ENCODE results near the gene PPP3CA. TPM values are rescaled to one million over a fixed set of nuclear protein-coding genes. Genes with fewer than 3 reads are reported as not detected.

The PPP3CA gene
- total and polyA plus RNA-seq, 2 of the 13 experiments (the other 11 are each of a cell fraction or from before 2014, with no cell fraction given), result 4.8 to 13.2 TPM

DNA sequence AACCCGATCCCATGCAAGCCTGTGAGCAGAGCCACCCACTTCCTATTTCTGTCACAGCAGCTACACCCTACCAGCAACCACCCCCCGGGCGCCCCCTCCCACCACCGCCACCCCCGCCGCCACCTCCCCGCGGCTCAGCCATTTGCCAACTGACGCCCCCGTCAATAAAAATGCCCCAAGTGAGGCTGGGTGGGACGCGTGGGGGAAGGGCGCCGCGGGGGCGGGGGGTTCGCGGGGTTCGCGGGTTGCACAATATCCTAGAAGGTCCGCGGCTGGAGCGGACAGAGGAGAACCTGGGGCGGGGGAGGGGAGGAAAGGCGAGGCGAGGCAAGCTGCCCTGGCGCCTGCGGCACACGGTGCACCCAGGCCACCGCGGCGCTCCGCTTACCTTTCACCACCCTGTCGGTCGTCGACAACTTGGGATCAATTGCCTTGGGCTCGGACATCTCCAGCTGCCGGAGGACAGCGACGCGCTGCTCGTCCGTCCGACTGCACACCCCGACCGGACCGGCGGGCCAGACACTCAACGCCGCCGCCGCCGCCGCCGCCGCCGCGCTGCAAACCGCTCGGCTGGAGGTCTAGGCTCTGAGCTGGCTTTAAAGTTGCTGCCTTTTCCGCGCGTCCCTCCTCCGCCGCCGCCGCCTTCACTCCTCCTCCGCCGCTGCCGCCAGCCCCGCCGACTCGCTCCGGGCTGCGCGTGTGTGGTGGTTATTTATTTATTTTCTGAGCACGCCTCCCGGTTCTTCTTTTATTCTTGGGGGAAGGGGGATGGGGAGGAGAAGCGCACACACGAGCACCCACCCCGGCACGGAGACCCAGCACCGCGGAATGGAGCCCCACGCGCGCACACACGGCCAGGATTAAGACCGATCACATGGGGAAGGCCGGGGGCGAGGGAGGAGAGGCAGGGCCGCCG, 717 bp downstream of the PPP3CA start (continued):
- no peak for TF ChIP-seq ZNF670 (CRISPR knock-in tag; IDR thresholded peaks at IDR 0.05; ENCODE audit: borderline replicate concordance)
- no peak for TF ChIP-seq ZNF317 (CRISPR knock-in tag; IDR thresholded peaks at IDR 0.05)
- TF ChIP-seq ZNF24 (IDR thresholded peaks at IDR 0.05), result no peak
- TF ChIP-seq POLR2AphosphoS2 (IDR thresholded peaks at IDR 0.05; ENCODE audit: low read depth, low read length), result no peak
- TF ChIP-seq, protein P1, sequence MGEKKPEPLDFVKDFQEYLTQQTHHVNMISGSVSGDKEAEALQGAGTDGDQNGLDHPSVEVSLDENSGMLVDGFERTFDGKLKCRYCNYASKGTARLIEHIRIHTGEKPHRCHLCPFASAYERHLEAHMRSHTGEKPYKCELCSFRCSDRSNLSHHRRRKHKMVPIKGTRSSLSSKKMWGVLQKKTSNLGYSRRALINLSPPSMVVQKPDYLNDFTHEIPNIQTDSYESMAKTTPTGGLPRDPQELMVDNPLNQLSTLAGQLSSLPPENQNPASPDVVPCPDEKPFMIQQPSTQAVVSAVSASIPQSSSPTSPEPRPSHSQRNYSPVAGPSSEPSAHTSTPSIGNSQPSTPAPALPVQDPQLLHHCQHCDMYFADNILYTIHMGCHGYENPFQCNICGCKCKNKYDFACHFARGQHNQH (CRISPR knock-in tag; IDR thresholded peaks at IDR 0.05), result no peak
- no peak for TF ChIP-seq ZNF230 (CRISPR knock-in tag; IDR thresholded peaks at IDR 0.05)
- TF ChIP-seq MAFF (IDR thresholded peaks at IDR 0.05; ENCODE audit: low read depth, low read length), result no peak
- TF ChIP-seq, protein P2, sequence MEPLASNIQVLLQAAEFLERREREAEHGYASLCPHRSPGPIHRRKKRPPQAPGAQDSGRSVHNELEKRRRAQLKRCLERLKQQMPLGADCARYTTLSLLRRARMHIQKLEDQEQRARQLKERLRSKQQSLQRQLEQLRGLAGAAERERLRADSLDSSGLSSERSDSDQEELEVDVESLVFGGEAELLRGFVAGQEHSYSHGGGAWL (CRISPR knock-in tag; IDR thresholded peaks at IDR 0.05), result peak; percentile 19; the same call in 1 of the 2 replicates
- no peak; the same call in 1 of the 2 replicates for TF ChIP-seq EED (CRISPR knock-in tag; IDR thresholded peaks at IDR 0.05)
- TF ChIP-seq, protein P3, sequence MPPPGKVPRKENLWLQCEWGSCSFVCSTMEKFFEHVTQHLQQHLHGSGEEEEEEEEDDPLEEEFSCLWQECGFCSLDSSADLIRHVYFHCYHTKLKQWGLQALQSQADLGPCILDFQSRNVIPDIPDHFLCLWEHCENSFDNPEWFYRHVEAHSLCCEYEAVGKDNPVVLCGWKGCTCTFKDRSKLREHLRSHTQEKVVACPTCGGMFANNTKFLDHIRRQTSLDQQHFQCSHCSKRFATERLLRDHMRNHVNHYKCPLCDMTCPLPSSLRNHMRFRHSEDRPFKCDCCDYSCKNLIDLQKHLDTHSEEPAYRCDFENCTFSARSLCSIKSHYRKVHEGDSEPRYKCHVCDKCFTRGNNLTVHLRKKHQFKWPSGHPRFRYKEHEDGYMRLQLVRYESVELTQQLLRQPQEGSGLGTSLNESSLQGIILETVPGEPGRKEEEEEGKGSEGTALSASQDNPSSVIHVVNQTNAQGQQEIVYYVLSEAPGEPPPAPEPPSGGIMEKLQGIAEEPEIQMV (CRISPR knock-in tag; IDR thresholded peaks at IDR 0.05; ENCODE audit: low read depth), result no peak
- TF ChIP-seq, protein P4, sequence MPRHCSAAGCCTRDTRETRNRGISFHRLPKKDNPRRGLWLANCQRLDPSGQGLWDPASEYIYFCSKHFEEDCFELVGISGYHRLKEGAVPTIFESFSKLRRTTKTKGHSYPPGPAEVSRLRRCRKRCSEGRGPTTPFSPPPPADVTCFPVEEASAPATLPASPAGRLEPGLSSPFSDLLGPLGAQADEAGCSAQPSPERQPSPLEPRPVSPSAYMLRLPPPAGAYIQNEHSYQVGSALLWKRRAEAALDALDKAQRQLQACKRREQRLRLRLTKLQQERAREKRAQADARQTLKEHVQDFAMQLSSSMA (CRISPR knock-in tag; IDR thresholded peaks at IDR 0.05), result no peak
- TF ChIP-seq ZNF451 (CRISPR knock-in tag; IDR thresholded peaks at IDR 0.05), result no peak
- TF ChIP-seq SOX6 (IDR thresholded peaks at IDR 0.05), result no peak
- peak; percentile 34; the same call in 1 of the 2 replicates for TF ChIP-seq SOX6 (CRISPR knock-in tag; IDR thresholded peaks at IDR 0.05)
- no peak for TF ChIP-seq ZNF354B (CRISPR knock-in tag; IDR thresholded peaks at IDR 0.05)
- TF ChIP-seq, protein P5, sequence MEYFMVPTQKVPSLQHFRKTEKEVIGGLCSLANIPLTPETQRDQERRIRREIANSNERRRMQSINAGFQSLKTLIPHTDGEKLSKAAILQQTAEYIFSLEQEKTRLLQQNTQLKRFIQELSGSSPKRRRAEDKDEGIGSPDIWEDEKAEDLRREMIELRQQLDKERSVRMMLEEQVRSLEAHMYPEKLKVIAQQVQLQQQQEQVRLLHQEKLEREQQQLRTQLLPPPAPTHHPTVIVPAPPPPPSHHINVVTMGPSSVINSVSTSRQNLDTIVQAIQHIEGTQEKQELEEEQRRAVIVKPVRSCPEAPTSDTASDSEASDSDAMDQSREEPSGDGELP (IDR thresholded peaks at IDR 0.05; ENCODE audit: borderline replicate concordance, low read depth), result no peak
- TF ChIP-seq ESRRA (CRISPR knock-in tag; IDR thresholded peaks at IDR 0.05; ENCODE audit: low read depth), result no peak
- TF ChIP-seq ZNF780A (CRISPR knock-in tag; IDR thresholded peaks at IDR 0.05), result no peak
- TF ChIP-seq, protein P6, sequence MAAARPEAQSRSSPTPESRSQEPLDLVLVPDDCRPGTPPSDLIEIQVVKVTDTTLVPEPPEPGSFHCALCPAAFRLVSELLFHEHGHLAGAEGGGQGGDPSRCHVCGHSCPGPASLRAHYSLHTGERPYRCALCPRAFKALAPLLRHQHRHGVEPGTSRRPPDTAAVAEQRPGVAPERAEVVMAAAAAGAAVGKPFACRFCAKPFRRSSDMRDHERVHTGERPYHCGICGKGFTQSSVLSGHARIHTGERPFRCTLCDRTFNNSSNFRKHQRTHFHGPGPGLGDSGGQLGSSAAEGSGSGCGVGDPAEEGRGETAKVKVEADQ (CRISPR knock-in tag; IDR thresholded peaks at IDR 0.05; ENCODE audit: borderline replicate concordance), result 0 out of 2 replicates have a peak, but pooled peaks have one; percentile 15
- TF ChIP-seq NFATC3 (CRISPR knock-in tag; IDR thresholded peaks at IDR 0.05), result no peak
- TF ChIP-seq ZKSCAN8 (CRISPR knock-in tag; IDR thresholded peaks at IDR 0.05; ENCODE audit: borderline replicate concordance), result no peak
- no peak for TF ChIP-seq SATB2 (CRISPR knock-in tag; IDR thresholded peaks at IDR 0.05)
